H1 (cell line): ENCODE data around the gene KRT4. TPM values are rescaled to one million over a fixed set of nuclear protein-coding genes. Genes with fewer than 3 reads are reported as not detected.

ENCODE experiments used
- NANOG ChIP-seq: IDR thresholded peaks from 2 replicates; pipeline ENCODE4 v1.6.1; 2011; ENCODE audit warnings: low read length, low read depth, mild to moderate bottlenecking, inconsistent platforms; ENCODE audit not compliant: insufficient read depth, poor library complexity, severe bottlenecking
- SIRT6 ChIP-seq: IDR thresholded peaks from one replicate; pipeline ENCODE4 v1.7.1; 2012; ENCODE audit warnings: low read length, inconsistent platforms
- polyA plus RNA-seq, 7 experiments: library from polyadenylated mRNA; depleted of rRNA in 3 of 7; stranded (reverse) in 5 of 7; unstranded in 2 of 7; fragments of >200 nt in 5 of 7; fragments of 200-250 nt in 2 of 7; gene quantifications; 1 replicate in 5 of 7; 2 replicates in 1 of 7; 4 replicates in 1 of 7; pipeline versions ENCODE4 v1.2.1 to v1.2.3, GENCODE V29; 2011 to 2013; ENCODE audit warnings: missing spikeins in 2 of 7, mixed read lengths in 2 of 7
- total RNA-seq: library from RNA; stranded (reverse); fragmentation: NEBNext Ultra II Directional; extraction: Animal tissue kit (Norgen Biotek cat#: 25700); gene quantifications from 2 replicates; pipeline ENCODE4 v1.2.1, GENCODE V29; 2021

Gene KRT4
- total and polyA plus RNA-seq, 2 of the 8 experiments (the other 6 are each of a cell fraction or from before 2014, with no cell fraction given): not detected

DNA sequence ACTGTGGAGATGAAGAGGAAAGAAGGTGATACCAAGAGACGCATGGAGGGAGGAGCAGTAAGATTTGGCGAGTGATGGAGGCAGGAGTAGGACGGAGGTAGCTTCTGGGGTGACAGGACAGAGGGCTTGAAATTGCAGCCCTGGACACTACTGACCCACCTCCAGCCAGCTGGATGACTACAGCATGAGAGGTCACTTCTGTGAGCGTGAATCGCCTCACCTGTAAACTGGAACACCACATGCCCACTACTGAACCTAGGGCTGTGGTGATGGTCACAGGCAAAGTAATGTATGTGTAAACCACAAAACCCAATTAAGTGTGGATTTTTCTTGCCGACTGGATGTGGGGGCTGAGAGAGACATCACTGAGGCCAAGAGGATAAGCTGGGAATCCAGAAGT, 6.6 kb upstream of the KRT4 start (continued):
- no peak for TF ChIP-seq SIRT6
- TF ChIP-seq NANOG: no peak
